Osteocyte (in vitro differentiated cells): ENCODE results near the gene LRFN2. TPM values are rescaled to one million over a fixed set of nuclear protein-coding genes. Genes with fewer than 3 reads are reported as not detected.

Experiments used
- DNase-seq: peaks from one replicate; pipeline ENCODE4 v3.0.0; 2021; ENCODE audit warnings: mixed read lengths; ENCODE audit not compliant: unreplicated experiment; ENCODE audit errors: extremely low spot score
- H3K27ac Mint-ChIP-seq: one replicate; pipeline ENCODE4 v1.8.0; 2021; ENCODE audit warnings: mild to moderate bottlenecking, mixed read lengths; ENCODE audit not compliant: unreplicated experiment
- H3K27me3 Mint-ChIP-seq: one replicate; pipeline ENCODE4 v1.8.0; 2021; ENCODE audit warnings: mixed read lengths; ENCODE audit not compliant: unreplicated experiment
- H3K36me3 Mint-ChIP-seq: one replicate; pipeline ENCODE4 v1.8.0; 2021; ENCODE audit warnings: mixed read lengths; ENCODE audit not compliant: unreplicated experiment
- H3K4me1 Mint-ChIP-seq: one replicate; pipeline ENCODE4 v1.8.0; 2021; ENCODE audit warnings: mixed read lengths; ENCODE audit not compliant: unreplicated experiment
- H3K4me3 Mint-ChIP-seq: one replicate; pipeline ENCODE4 v1.8.0; 2021; ENCODE audit warnings: mild to moderate bottlenecking, moderate library complexity, mixed read lengths; ENCODE audit not compliant: unreplicated experiment
- H3K9me3 Mint-ChIP-seq: one replicate; pipeline ENCODE4 v1.8.0; 2021; ENCODE audit warnings: mixed read lengths; ENCODE audit not compliant: unreplicated experiment
- total RNA-seq: library from RNA; stranded (reverse); gene quantifications from 2 replicates; pipeline ENCODE4 v1.2.1, GENCODE V29; 2021
- TF ChIP-seq, protein P1 (sequence below): fragments of 200-600 bp; sonication (generic); IDR thresholded peaks from 2 replicates; pipeline ENCODE4 v1.5.0; 2021; ENCODE audit warnings: antibody characterized with exemption, mild to moderate bottlenecking, moderate library complexity

The LRFN2 gene
- total RNA-seq, 1 donor from 2014 or later: not detected

DNA sequence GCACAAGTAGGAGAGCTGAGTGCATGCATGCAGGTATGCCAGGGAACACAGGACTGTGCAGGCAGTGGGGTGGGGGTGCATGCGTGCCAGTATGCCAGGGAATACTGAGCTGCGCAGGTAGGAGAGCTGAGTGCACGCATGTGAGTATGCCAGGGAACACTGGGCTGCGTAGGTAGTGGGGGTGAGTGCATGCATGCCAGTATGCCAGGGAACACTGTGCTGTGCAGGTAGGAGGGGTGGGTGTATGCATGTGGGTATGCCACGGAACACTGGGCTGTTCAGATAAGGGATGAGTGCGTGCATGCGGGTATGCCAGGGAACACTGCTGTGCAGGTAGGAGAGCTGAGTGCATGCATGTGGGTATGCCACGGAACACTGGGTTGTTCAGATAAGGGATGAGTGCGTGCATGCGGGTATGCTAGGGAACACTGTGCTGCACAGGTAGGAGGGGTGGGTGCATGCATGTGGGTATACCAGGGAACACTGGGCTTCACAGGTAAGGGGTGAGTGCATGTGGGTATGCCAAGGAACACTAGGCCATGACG, 77.4 kb downstream of the LRFN2 start:
- Mint-ChIP-seq H3K9me3 (no peaks in the 10 kb centered on the region), H3K27ac (no peak overlapping the region), H3K4me3 (no peak overlapping the region), H3K36me3 (no peaks in the 10 kb centered on the region), H3K27me3 (peaks cover 4% of the 10 kb centered on the region), H3K4me1 (no peaks in the 10 kb centered on the region)
- no peak for DNase-seq
- TF ChIP-seq, protein P1, sequence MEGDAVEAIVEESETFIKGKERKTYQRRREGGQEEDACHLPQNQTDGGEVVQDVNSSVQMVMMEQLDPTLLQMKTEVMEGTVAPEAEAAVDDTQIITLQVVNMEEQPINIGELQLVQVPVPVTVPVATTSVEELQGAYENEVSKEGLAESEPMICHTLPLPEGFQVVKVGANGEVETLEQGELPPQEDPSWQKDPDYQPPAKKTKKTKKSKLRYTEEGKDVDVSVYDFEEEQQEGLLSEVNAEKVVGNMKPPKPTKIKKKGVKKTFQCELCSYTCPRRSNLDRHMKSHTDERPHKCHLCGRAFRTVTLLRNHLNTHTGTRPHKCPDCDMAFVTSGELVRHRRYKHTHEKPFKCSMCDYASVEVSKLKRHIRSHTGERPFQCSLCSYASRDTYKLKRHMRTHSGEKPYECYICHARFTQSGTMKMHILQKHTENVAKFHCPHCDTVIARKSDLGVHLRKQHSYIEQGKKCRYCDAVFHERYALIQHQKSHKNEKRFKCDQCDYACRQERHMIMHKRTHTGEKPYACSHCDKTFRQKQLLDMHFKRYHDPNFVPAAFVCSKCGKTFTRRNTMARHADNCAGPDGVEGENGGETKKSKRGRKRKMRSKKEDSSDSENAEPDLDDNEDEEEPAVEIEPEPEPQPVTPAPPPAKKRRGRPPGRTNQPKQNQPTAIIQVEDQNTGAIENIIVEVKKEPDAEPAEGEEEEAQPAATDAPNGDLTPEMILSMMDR: no peak

DNA sequence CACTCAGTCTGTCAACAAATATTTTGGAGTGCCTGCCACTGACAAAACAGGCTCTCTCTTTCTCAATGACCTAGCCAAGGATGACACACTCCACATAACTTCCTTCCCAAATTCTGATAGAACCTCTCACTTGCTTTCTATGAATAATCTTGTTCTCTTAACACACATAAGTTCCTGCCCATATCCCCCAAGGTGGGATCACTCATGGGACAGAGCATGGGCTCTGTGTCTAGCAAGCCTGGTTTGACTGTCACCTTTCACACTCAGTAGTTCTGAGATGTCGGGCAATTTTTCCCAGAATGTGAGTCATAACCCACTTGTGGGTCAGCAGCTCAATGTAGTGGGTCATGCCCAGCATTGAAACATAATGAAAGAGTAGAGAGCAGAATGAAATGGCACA, 78.1 kb downstream of the LRFN2 start:
- DNase-seq: no peak

DNA sequence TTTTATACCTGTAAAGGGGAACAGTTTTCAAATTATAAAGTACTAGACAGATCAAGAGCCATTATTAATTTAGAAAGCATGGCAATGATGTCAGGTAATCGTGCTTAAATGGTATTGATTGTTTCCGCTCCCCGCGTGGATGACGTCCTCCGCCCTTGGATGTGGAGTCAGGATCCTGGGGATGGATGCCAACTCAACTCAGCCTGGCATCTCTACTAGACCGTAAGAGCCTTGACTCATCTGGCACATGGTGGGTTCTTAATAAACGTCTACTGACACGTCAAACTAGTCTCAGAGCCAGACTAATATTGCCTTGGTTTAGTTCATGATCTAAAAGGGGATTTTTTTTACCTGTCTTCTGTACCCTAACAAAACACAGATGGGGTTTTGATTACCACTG, 80.2 kb downstream of the LRFN2 start:
- no peak overlapping the region for H3K27ac Mint-ChIP-seq
- peaks cover 4% of the 10 kb centered on the region for H3K27me3 Mint-ChIP-seq
- TF ChIP-seq, protein P1: no peak

More for the DNA sequence above, 78.1 kb downstream of the LRFN2 start:
- H3K4me1 Mint-ChIP-seq: no peaks in the 10 kb centered on the region
- H3K36me3 Mint-ChIP-seq: no peaks in the 10 kb centered on the region
- no peak overlapping the region for H3K27ac Mint-ChIP-seq
- no peak overlapping the region for H3K4me3 Mint-ChIP-seq
- TF ChIP-seq, protein P1: no peak
- peaks cover 4% of the 10 kb centered on the region for H3K27me3 Mint-ChIP-seq
- H3K9me3 Mint-ChIP-seq: no peaks in the 10 kb centered on the region

DNA sequence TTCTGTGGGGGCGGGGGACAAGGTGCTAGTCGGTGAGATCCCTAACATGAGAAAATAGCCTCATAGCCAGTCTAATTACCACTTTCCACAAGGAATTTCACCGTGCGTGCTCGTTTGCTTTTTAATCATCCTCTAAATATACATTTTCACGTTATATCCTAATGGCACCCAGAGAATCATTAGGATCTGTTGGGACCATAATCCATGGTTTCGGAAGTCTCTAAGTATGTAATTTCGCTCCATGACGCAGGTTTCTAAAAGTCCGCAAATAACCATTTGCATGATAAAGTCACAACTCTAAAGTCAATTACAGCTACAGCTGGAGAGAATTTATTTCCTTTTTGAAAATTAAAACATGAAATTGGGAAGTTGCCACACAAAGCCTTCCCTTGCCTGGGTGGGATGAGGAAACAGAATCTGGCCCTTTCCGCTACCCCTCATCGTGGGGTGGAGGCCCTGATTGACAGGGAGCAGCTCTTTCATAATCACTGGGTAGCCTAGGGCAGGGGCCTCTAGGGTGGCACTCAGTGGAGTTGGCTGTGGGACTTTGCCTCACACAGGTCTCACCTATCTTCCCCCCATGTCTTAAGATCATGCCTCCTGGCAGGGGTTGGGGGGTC, 81.9 kb downstream of the LRFN2 start:
- no peak overlapping the region for H3K27ac Mint-ChIP-seq
- DNase-seq: no peak

More for the DNA sequence above, 80.2 kb downstream of the LRFN2 start:
- Mint-ChIP-seq H3K9me3 (no peaks in the 10 kb centered on the region), H3K36me3 (no peaks in the 10 kb centered on the region), H3K4me1 (no peaks in the 10 kb centered on the region), H3K4me3 (no peak overlapping the region)
- DNase-seq: no peak

DNA sequence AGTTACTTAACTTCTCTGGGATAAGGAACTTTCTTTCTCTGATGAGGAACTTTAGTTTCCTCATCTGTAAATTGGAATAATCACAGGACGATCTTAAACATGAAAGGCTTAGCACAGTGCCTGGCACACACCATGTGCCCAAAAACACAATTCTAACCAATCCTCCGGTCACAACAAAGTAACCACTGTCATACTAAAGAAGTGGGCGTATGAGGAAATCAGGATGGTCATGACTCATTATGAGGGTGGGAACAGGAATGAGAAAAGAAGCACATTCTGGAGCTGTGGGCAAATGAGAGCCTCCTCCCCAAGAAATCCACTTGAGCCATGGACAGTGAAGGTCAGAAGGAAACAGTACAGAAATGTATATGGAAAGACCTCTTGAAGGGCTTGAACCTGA, 82.9 kb downstream of the LRFN2 start:
- Mint-ChIP-seq H3K27ac (no peak overlapping the region), H3K27me3 (peaks cover 4% of the 10 kb centered on the region), H3K4me1 (no peaks in the 10 kb centered on the region), H3K4me3 (no peak overlapping the region), H3K9me3 (no peaks in the 10 kb centered on the region), H3K36me3 (no peaks in the 10 kb centered on the region)
- TF ChIP-seq, protein P1: no peak
- no peak for DNase-seq

More for the DNA sequence above, 81.9 kb downstream of the LRFN2 start:
- Mint-ChIP-seq H3K4me1 (no peaks in the 10 kb centered on the region), H3K36me3 (no peaks in the 10 kb centered on the region), H3K27me3 (peaks cover 4% of the 10 kb centered on the region), H3K9me3 (no peaks in the 10 kb centered on the region), H3K4me3 (no peak overlapping the region)
- TF ChIP-seq, protein P1: no peak
